ENCODE measurements around the gene CSTF3. TPM values are rescaled to one million over a fixed set of nuclear protein-coding genes. Genes with fewer than 3 reads are reported as not detected.

The CSTF3 gene
- total and polyA plus RNA-seq, 9 of the 15 experiments (the other 6 are each of a cell fraction or from before 2014, with no cell fraction given): 37.0 to 111 (median 61.0) TPM

DNA sequence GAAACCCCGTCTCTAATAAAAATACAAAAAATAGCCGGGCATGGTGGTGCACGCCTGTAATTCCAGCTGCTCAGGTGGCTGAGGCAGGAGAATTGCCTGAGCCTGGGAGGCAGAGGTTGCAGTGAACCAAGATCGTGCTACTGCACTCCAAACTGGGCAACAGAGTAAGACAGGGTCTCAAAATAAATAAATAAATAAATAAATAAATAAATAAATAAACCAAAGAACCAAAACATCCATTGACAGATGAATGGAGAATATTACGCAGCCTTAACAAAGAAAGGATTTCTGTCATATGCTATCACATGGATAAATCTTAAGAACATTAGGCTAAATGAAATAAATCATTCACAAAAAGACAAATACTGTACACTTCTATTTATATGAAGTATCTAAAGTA, 11.1 kb upstream of the CSTF3 start (continued):
- TF ChIP-seq, protein P1, sequence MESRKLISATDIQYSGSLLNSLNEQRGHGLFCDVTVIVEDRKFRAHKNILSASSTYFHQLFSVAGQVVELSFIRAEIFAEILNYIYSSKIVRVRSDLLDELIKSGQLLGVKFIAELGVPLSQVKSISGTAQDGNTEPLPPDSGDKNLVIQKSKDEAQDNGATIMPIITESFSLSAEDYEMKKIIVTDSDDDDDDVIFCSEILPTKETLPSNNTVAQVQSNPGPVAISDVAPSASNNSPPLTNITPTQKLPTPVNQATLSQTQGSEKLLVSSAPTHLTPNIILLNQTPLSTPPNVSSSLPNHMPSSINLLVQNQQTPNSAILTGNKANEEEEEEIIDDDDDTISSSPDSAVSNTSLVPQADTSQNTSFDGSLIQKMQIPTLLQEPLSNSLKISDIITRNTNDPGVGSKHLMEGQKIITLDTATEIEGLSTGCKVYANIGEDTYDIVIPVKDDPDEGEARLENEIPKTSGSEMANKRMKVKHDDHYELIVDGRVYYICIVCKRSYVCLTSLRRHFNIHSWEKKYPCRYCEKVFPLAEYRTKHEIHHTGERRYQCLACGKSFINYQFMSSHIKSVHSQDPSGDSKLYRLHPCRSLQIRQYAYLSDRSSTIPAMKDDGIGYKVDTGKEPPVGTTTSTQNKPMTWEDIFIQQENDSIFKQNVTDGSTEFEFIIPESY (CRISPR knock-in tag; IDR thresholded peaks at IDR 0.05): no peak
- TF ChIP-seq TFAP4 (CRISPR knock-in tag; IDR thresholded peaks at IDR 0.05; ENCODE audit: borderline replicate concordance) (no peak), KLF6 (CRISPR knock-in tag; IDR thresholded peaks at IDR 0.05; ENCODE audit: borderline replicate concordance) (no peak), MEIS2 (IDR thresholded peaks at IDR 0.05; ENCODE audit: partially characterized antibody) (no peak)
- TF ChIP-seq, protein P2, sequence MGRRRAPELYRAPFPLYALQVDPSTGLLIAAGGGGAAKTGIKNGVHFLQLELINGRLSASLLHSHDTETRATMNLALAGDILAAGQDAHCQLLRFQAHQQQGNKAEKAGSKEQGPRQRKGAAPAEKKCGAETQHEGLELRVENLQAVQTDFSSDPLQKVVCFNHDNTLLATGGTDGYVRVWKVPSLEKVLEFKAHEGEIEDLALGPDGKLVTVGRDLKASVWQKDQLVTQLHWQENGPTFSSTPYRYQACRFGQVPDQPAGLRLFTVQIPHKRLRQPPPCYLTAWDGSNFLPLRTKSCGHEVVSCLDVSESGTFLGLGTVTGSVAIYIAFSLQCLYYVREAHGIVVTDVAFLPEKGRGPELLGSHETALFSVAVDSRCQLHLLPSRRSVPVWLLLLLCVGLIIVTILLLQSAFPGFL (CRISPR knock-in tag; IDR thresholded peaks at IDR 0.05): no peak
- TF ChIP-seq, protein P3, sequence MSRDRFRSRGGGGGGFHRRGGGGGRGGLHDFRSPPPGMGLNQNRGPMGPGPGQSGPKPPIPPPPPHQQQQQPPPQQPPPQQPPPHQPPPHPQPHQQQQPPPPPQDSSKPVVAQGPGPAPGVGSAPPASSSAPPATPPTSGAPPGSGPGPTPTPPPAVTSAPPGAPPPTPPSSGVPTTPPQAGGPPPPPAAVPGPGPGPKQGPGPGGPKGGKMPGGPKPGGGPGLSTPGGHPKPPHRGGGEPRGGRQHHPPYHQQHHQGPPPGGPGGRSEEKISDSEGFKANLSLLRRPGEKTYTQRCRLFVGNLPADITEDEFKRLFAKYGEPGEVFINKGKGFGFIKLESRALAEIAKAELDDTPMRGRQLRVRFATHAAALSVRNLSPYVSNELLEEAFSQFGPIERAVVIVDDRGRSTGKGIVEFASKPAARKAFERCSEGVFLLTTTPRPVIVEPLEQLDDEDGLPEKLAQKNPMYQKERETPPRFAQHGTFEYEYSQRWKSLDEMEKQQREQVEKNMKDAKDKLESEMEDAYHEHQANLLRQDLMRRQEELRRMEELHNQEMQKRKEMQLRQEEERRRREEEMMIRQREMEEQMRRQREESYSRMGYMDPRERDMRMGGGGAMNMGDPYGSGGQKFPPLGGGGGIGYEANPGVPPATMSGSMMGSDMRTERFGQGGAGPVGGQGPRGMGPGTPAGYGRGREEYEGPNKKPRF (IDR thresholded peaks at IDR 0.05; ENCODE audit: low read depth, low read length): no peak
